B cell (primary cell): Measurements from ENCODE around the gene ERG. TPM values are rescaled to one million over a fixed set of nuclear protein-coding genes. Genes with fewer than 3 reads are reported as not detected.

Experiments used
- ATAC-seq: fragments of 200-7000 bp; cut with Tn5 transposase; one replicate; pipeline ENCODE4 v1.10.0; 2021; ENCODE audit warnings: low read depth, mild to moderate bottlenecking, moderate number of reproducible peaks, moderate library complexity
- CTCF ChIA-PET: fragments of 350-600 bp; sonication (Branson Sonifier 250); formaldehyde crosslinking; loops from one replicate; lab custom pipeline; 2021; ENCODE audit warnings: antibody characterized with exemption, inconsistent platforms; lab: Charles Lee
- POLR2A ChIA-PET: fragments of 350-600 bp; sonication (Branson Sonifier 250); formaldehyde crosslinking; loops from one replicate; lab custom pipeline; 2021; ENCODE audit warnings: antibody characterized with exemption; lab: Charles Lee
- DNase-seq: peaks from one replicate; pipeline ENCODE4 v3.0.0; 2013
- H2AFZ ChIP-seq: 2 replicates; pipeline ENCODE4 v1.6.1; 2012; ENCODE audit warnings: mild to moderate bottlenecking, low read depth, low read length; ENCODE audit not compliant: insufficient read depth, poor library complexity, severe bottlenecking
- H3K27ac ChIP-seq, 2 donors: 1 replicate in 1 of 2; 2 replicates in 1 of 2; pipeline ENCODE4 v1.5.1; 2012 to 2013; ENCODE audit warnings: low read length in 2 of 2, mild to moderate bottlenecking in 2 of 2, moderate library complexity in 1 of 2
- H3K27me3 ChIP-seq, 4 experiments: fragments of 200-600 bp in 1 of 4; sonication (generic) in 1 of 4; replicated peaks in 1 of 4; 1 replicate in 2 of 4; 2 replicates in 2 of 4; pipeline versions ENCODE4 v1.6.1 to v1.7.0; 2013 to 2016; ENCODE audit warnings: low read length in 3 of 4, mild to moderate bottlenecking in 2 of 4, mixed read lengths in 1 of 4, moderate library complexity in 1 of 4; ENCODE audit not compliant: insufficient read depth in 4 of 4, control insufficient read depth in 3 of 4; ENCODE audit errors: control extremely low read depth in 1 of 4
- H3K36me3 ChIP-seq, 2 experiments: replicated peaks in 1 of 2; 1 replicate in 1 of 2; 2 replicates in 1 of 2; pipeline versions ENCODE4 v1.6.1 to v1.7.1; 2013; ENCODE audit warnings: low read length in 1 of 2; ENCODE audit not compliant: insufficient read depth in 2 of 2, control insufficient read depth in 1 of 2; ENCODE audit errors: control extremely low read depth in 1 of 2, extremely low read depth in 1 of 2
- H3K4me1 ChIP-seq, 2 donors: fragments of 200-600 bp in 1 of 2; sonication (generic) in 1 of 2; 1 replicate in 1 of 2; 2 replicates in 1 of 2; pipeline versions ENCODE4 v1.5.1 to v1.6.1; 2013 to 2017; ENCODE audit warnings: low read length in 2 of 2; ENCODE audit not compliant: control insufficient read depth in 2 of 2, insufficient read depth in 2 of 2
- H3K4me2 ChIP-seq: replicated peaks from 2 replicates; pipeline ENCODE3; 2012; ENCODE audit warnings: mild to moderate bottlenecking, low read depth, low read length; ENCODE audit not compliant: poor library complexity, severe bottlenecking
- H3K4me3 ChIP-seq, 5 experiments: fragments of 200-600 bp in 1 of 5; sonication (generic) in 1 of 5; 1 replicate in 3 of 5; 2 replicates in 2 of 5; pipeline versions ENCODE4 v1.5.1 to v1.7.0; 2011 to 2016; ENCODE audit warnings: low read length in 4 of 5, mild to moderate bottlenecking in 4 of 5, low read depth in 2 of 5, control low read depth in 1 of 5, moderate library complexity in 1 of 5; ENCODE audit not compliant: insufficient read depth in 1 of 5; ENCODE audit errors: control extremely low read depth in 1 of 5, extremely low read depth in 1 of 5
- H3K79me2 ChIP-seq: fragments of 200-600 bp; sonication (generic); one replicate; pipeline ENCODE4 v1.6.0; 2016; ENCODE audit warnings: low read length; ENCODE audit not compliant: control insufficient read depth, insufficient read depth
- H3K9ac ChIP-seq: fragments of 200-600 bp; sonication (generic); 2 replicates; pipeline ENCODE4 v1.6.1; 2017; ENCODE audit warnings: mild to moderate bottlenecking, low read length, moderate library complexity
- H3K9me3 ChIP-seq, 3 donors: one replicate each; pipeline versions ENCODE4 v1.6.1 to v1.7.1; 2013; ENCODE audit warnings: low read length in 2 of 3; ENCODE audit not compliant: control insufficient read depth in 2 of 3, insufficient read depth in 1 of 3; ENCODE audit errors: control extremely low read depth in 1 of 3
- H4K20me1 ChIP-seq: 2 replicates; pipeline ENCODE4 v1.6.0; 2012; ENCODE audit warnings: mild to moderate bottlenecking, low read length; ENCODE audit not compliant: insufficient read depth, control insufficient read depth, poor library complexity, severe bottlenecking
- H3K27ac Mint-ChIP-seq: one replicate; pipeline ENCODE4 v1.8.0; 2021; ENCODE audit warnings: mixed read lengths
- H3K27me3 Mint-ChIP-seq: one replicate; pipeline ENCODE4 v1.8.0; 2021; ENCODE audit warnings: mixed read lengths
- H3K4me1 Mint-ChIP-seq: one replicate; pipeline ENCODE4 v1.8.0; 2021; ENCODE audit warnings: mixed read lengths
- H3K4me3 Mint-ChIP-seq: one replicate; pipeline ENCODE4 v1.8.0; 2021; ENCODE audit warnings: mixed read lengths
- H3K9me3 Mint-ChIP-seq: one replicate; pipeline ENCODE4 v1.8.0; 2022; ENCODE audit warnings: mixed read lengths; ENCODE audit not compliant: insufficient read depth
- CTCF ChIP-seq: fragments of 200-600 bp; IDR thresholded peaks from one replicate; pipeline ENCODE4 v1.8.0; 2022; ENCODE audit warnings: antibody characterized with exemption, mild to moderate bottlenecking
- EZH2 ChIP-seq: IDR thresholded peaks from 2 replicates; pipeline ENCODE4 v1.6.1; 2012; ENCODE audit warnings: borderline replicate concordance, low read depth, mild to moderate bottlenecking, moderate library complexity, low read length; ENCODE audit not compliant: insufficient read depth, poor library complexity, severe bottlenecking
- WGBS: methylation state at CpG from one replicate; pipeline ENCODE4 v1.1.5; 2013; ENCODE audit warnings: missing lambda C conversion rate; ENCODE audit not compliant: insufficient coverage; 5-methylcytosine and 5-hydroxymethylcytosine counted together
- intact Hi-C: fragments of 100-400 bp; cut with micrococcal nuclease; formaldehyde crosslinking; loops from one replicate; pipeline ENCODE4 v1.10.0; 2022
- polyA plus RNA-seq: library from polyadenylated mRNA; depleted of rRNA; stranded (reverse); fragments of >200 nt; gene quantifications from 2 replicates; pipeline ENCODE4 v1.2.3, GENCODE V29; 2012
- total RNA-seq, 2 donors: library from RNA; stranded (reverse); fragments of 120-200 nt in 1 of 2; gene quantifications; 1 replicate in 1 of 2; 2 replicates in 1 of 2; pipeline versions ENCODE4 v1.2.3 to v1.2.4, GENCODE V29; 2013 to 2022

The ERG gene
- total and polyA plus RNA-seq, 2 donors (not counting 1 experiment from before 2014, with no cell fraction given) = 0.17 TPM; not detected in 1

GRCh38 chr21:38334866-38335265 is 163.4 kb downstream of the ERG start:
- H3K4me2 ChIP-seq = no peak overlapping the region
- no peaks in the 10 kb centered on the region for H3K27me3 ChIP-seq
- H3K27ac ChIP-seq = no peak overlapping the region
- H3K36me3 ChIP-seq = no peaks in the 10 kb centered on the region
- 90% methylated on average over 2 of the region's 8 CpGs for WGBS
- no peaks in the 10 kb centered on the region for H3K4me1 ChIP-seq
- no peaks in the 10 kb centered on the region for H3K9me3 ChIP-seq
- no peaks in the 10 kb centered on the region for H3K27me3 Mint-ChIP-seq
- POLR2A ChIA-PET = no interaction called here
- no peak overlapping the region for H3K4me3 Mint-ChIP-seq
- DNase-seq (no peak), ATAC-seq (no peak)
- no peaks in the 10 kb centered on the region for H4K20me1 ChIP-seq
- no peak for TF ChIP-seq EZH2
- TF ChIP-seq CTCF = no peak
- CTCF ChIA-PET = no interaction called here
- H3K27ac Mint-ChIP-seq = no peak overlapping the region
- H2AFZ ChIP-seq = no peak overlapping the region
- no peaks in the 10 kb centered on the region for H3K79me2 ChIP-seq
- no peaks in the 10 kb centered on the region for H3K4me1 Mint-ChIP-seq
- H3K4me3 ChIP-seq = no peak overlapping the region
- no peak overlapping the region for H3K9ac ChIP-seq
- no peaks in the 10 kb centered on the region for H3K9me3 Mint-ChIP-seq
- intact Hi-C loops = no loop called here

- Histone ChIP-seq H3K9me3 (no peaks in the 10 kb centered on the region), H3K9ac (no peak overlapping the region), H2AFZ (no peak overlapping the region), H3K4me1 (no peaks in the 10 kb centered on the region), H3K27me3 (no peaks in the 10 kb centered on the region), H3K79me2 (no peaks in the 10 kb centered on the region), H3K27ac (no peak overlapping the region), H3K4me3 (no peak overlapping the region), H3K4me2 (no peak overlapping the region), H3K36me3 (no peaks in the 10 kb centered on the region), H4K20me1 (no peaks in the 10 kb centered on the region)
- Mint-ChIP-seq H3K4me1 (no peaks in the 10 kb centered on the region), H3K27me3 (no peaks in the 10 kb centered on the region), H3K4me3 (no peak overlapping the region), H3K9me3 (no peaks in the 10 kb centered on the region), H3K27ac (no peak overlapping the region)
- intact Hi-C loops = no loop called here
- TF ChIP-seq CTCF (no peak), EZH2 (no peak)
- 93% methylated on average over 4 of the region's 8 CpGs for WGBS
- ChIA-PET CTCF (no interaction called here), POLR2A (no interaction called here)
- DNase-seq (no peak), ATAC-seq (no peak)
These were observed 164.7 kb downstream of the ERG start for GRCh38 chr21:38333301-38334272.
